ENCODE measurements around the gene RNU5D-1.
A peak's percentile ranks its signal among the peaks of the same experiment; 100 is the strongest.

The RNU5D-1 gene

DNA sequence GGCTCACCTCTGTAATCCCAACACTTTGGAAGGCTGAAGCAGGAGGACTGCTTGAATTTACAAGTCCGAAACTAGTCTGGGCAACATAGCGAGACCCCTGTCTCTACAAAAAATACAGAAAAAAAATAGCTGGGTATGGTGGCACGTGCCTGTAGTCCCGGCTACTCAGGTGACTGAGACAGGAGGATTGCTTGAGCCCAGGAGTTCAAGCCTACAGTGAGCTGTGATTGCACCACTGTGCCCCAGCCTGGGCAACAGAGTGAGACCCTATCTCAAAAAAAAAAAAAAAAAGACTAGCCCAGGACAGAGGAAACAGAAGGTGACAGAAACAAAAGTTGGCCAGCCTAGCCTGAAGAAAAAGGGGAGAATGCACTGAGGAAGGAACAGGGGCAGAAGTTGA is 35.3 kb downstream of the RNU5D-1 start:
- Mint-ChIP-seq H3K27ac (no peak overlapping the region), H3K27me3 (no peaks in the 10 kb centered on the region), H3K4me1 (peaks cover 28% of the 10 kb centered on the region), H3K36me3 (peaks cover 2% of the 10 kb centered on the region), H3K4me3 (no peak overlapping the region), H3K9me3 (no peaks in the 10 kb centered on the region)

DNA sequence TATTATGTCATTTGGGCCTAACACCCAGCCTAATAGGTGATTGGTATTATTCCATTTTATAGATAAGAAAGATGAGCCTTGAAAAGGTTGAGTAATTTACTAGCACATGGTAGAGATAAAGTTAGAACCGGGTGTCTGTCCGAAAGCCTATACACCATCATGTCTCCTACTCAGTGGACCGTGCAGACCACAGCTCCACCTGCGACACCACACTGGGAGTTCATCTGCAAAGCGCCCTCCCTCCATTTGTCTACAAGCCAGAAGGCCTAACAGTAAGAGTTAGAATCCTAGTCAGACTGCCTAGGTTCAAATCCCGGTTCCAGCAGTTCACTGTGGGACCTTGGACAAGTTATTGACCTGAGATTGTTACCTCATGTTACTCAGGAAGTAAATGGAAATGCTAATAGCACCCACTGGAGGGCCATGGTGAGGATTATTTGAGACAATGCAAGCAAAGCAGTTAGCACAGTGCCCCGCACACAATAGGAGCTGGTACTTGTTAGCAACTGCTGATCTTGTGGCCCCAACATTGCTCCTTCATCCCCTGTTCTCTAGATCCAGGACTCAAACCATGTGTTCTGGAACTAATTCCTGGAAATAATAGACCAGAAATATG is 36.0 kb downstream of the RNU5D-1 start:
- Mint-ChIP-seq H3K36me3 (peaks cover 2% of the 10 kb centered on the region), H3K4me1 (peaks cover 28% of the 10 kb centered on the region), H3K4me3 (no peak overlapping the region), H3K27me3 (no peaks in the 10 kb centered on the region), H3K9me3 (no peaks in the 10 kb centered on the region), H3K27ac (peak overlapping the region; percentile 23)

GRCh38 chr1:44693900-44694299 is 37.1 kb downstream of the RNU5D-1 start:
- Mint-ChIP-seq H3K27me3 (no peaks in the 10 kb centered on the region), H3K27ac (no peak overlapping the region), H3K9me3 (no peaks in the 10 kb centered on the region), H3K4me1 (peaks cover 28% of the 10 kb centered on the region), H3K36me3 (peaks cover 2% of the 10 kb centered on the region), H3K4me3 (no peak overlapping the region)

DNA sequence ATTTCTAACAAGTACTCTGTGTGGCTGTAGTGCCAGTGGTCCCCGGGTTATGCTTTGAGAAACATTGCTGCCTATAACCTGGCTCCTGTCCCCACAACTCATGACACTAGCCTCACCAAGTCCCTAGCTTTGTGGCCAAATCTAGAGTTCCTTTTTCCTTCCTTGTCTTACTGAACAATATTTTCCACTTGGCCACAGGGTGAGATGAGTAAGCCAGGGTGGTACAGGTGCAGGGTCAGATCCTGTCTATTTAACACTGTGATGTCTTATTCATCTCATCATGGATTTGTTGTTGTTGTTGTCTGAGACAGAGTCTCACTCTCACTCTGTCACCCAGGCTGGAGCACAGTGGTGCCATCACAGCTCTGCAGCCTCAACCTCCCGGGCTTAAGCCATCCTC is 37.8 kb downstream of the RNU5D-1 start:
- Mint-ChIP-seq H3K36me3 (peaks cover 2% of the 10 kb centered on the region), H3K27me3 (no peaks in the 10 kb centered on the region), H3K4me1 (peaks cover 28% of the 10 kb centered on the region), H3K4me3 (no peak overlapping the region), H3K9me3 (no peaks in the 10 kb centered on the region), H3K27ac (no peak overlapping the region)

DNA sequence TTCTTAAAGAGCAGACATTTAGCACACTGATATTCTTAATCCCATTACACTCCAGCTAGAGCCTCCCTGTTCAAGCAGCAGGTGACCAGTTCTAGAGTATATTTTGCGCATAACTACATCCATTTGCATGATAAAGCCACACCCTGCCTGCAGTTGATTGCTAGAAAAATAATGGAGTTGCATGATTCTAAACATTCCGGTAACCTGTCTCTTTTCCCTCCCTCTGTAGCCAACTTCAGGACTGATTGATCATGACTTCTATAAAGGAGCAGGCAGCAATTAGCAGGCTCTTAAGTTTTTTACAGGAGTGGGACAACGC is 41.6 kb downstream of the RNU5D-1 start:
- Mint-ChIP-seq H3K4me1 (peaks cover 6% of the 10 kb centered on the region), H3K9me3 (no peaks in the 10 kb centered on the region), H3K36me3 (peaks cover 2% of the 10 kb centered on the region), H3K4me3 (no peak overlapping the region), H3K27me3 (no peaks in the 10 kb centered on the region), H3K27ac (no peak overlapping the region)

GRCh38 chr1:44688760-44689446 is 42.1 kb downstream of the RNU5D-1 start:
- Mint-ChIP-seq H3K4me1 (peaks cover 8% of the 10 kb centered on the region), H3K27me3 (no peaks in the 10 kb centered on the region), H3K27ac (no peak overlapping the region), H3K9me3 (no peaks in the 10 kb centered on the region), H3K4me3 (no peak overlapping the region), H3K36me3 (peaks cover 2% of the 10 kb centered on the region)

DNA sequence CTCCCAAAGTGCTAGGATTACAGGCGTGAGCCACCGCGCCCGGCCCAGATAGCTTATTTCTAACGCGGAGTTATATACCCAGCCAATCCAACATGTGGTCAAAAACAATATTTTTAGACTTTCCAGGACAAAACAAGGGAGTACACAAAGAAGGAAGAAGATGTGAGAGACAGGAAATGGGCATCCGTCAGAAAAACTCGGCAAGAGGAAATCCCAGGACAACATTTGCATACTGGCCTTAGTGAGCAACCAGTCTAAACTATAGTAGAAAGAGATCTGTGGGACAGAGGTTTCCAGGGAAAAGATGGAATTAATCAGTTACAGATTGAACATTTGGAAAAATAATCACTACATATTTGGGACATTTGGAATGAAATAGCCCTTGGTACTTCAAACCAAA is 45.1 kb downstream of the RNU5D-1 start:
- no peak overlapping the region for H3K4me3 Mint-ChIP-seq
- peaks cover 4% of the 10 kb centered on the region for H3K4me1 Mint-ChIP-seq
- H3K9me3 Mint-ChIP-seq: no peaks in the 10 kb centered on the region
- H3K27me3 Mint-ChIP-seq: no peaks in the 10 kb centered on the region
- H3K36me3 Mint-ChIP-seq: no peaks in the 10 kb centered on the region
- no peak overlapping the region for H3K27ac Mint-ChIP-seq

DNA sequence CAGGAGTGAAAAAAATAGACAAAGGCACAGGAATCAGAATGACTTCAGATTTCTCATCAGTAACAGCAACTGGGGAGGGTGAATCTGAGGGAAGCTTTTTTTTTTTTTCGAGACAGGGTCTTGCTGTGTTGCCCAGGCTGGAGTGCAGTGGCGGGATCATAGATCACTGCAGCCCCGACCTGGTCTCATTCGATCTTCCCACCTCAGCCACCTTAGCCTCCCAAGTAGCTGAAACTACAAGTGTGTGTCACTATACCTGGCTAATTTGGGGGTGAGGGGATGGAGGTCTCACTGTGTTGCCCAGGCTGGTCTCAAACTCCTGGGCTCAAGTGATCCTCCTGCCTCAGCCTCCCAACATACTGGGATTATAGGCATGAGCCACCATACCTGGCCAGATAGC is 45.8 kb downstream of the RNU5D-1 start:
- no peaks in the 10 kb centered on the region for H3K27me3 Mint-ChIP-seq
- no peaks in the 10 kb centered on the region for H3K9me3 Mint-ChIP-seq
- no peaks in the 10 kb centered on the region for H3K36me3 Mint-ChIP-seq
- H3K4me3 Mint-ChIP-seq: no peak overlapping the region
- H3K4me1 Mint-ChIP-seq: peaks cover 4% of the 10 kb centered on the region
- no peak overlapping the region for H3K27ac Mint-ChIP-seq

GRCh38 chr1:44684525-44684924 is 46.4 kb downstream of the RNU5D-1 start:
- H3K9me3 Mint-ChIP-seq: no peaks in the 10 kb centered on the region
- no peak overlapping the region for H3K4me3 Mint-ChIP-seq
- H3K4me1 Mint-ChIP-seq: peaks cover 4% of the 10 kb centered on the region
- H3K27ac Mint-ChIP-seq: no peak overlapping the region
- H3K36me3 Mint-ChIP-seq: no peaks in the 10 kb centered on the region
- H3K27me3 Mint-ChIP-seq: no peaks in the 10 kb centered on the region

GRCh38 chr1:44682883-44683265 is 48.1 kb downstream of the RNU5D-1 start:
- Mint-ChIP-seq H3K27ac (no peak overlapping the region), H3K4me3 (no peak overlapping the region), H3K27me3 (no peaks in the 10 kb centered on the region)

DNA sequence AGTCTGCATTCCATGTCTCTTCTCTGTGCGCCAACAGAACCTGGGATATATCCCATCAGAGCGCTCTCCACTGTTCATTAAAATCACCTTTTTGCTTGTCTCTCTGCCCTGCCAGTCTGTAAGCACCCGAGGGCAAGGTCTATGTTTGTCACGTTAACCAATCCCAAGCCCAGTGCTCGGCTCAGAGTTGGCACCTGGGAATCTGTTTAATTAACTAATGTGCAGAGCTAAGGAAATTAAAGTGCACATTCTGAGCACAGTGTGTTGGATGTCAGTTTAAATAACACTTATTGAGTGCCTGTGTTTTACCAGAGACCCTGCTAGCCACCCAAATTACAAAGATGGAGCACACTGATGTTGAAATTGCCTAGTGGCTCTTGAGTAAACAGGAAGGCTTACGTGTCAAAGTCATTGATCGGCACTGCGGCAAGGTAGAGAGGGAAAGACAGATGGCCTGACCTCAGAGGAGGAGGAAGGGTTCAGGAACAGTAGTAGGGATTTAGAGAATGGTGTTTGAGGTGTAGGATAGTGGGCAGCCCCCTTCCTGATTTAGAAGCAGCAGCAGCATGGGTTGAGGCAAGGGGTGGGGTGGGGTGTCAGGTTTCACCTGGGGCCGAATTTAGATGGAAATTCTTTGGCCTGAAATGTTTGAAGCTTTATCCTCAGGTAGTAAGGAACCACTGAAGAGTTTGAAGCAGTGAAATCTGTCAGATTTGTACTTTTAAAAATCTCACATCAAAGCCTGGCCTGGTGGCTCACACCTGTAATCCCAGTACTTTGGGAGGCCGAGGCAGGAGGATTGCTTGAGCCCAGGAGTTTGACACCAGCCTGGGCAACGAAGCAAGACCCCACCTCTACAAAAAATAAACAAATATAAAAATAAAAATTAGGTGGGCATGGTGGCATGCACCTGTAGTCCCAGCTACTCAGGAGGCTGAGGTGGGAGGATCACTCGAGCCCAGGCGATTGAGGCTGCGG is 48.8 kb downstream of the RNU5D-1 start:
- no peaks in the 10 kb centered on the region for H3K27me3 Mint-ChIP-seq
- no peaks in the 10 kb centered on the region for H3K9me3 Mint-ChIP-seq
- H3K4me3 Mint-ChIP-seq: no peak overlapping the region
- H3K36me3 Mint-ChIP-seq: no peaks in the 10 kb centered on the region
- peaks cover 4% of the 10 kb centered on the region for H3K4me1 Mint-ChIP-seq
- no peak overlapping the region for H3K27ac Mint-ChIP-seq

More at GRCh38 chr1:44682883-44683265, 48.1 kb downstream of the RNU5D-1 start:
- no peaks in the 10 kb centered on the region for H3K9me3 Mint-ChIP-seq
- H3K4me1 Mint-ChIP-seq: peaks cover 4% of the 10 kb centered on the region
- H3K36me3 Mint-ChIP-seq: no peaks in the 10 kb centered on the region
